K562 (cell line): ENCODE measurements around the gene HSPA2. TPM values are rescaled to one million over a fixed set of nuclear protein-coding genes. Genes with fewer than 3 reads are reported as not detected.

Source experiments
- CLOCK ChIP-seq: fragments of 250-450 bp; sonication (Bioruptor Pico); IDR thresholded peaks from 2 replicates; pipeline ENCODE4 v1.4.0; 2020; ENCODE audit warnings: mild to moderate bottlenecking, moderate library complexity, borderline replicate concordance
- CSDE1 ChIP-seq, 2 experiments: fragments of 450-650 bp; IDR thresholded peaks; 2 replicates each; pipeline ENCODE4 v1.6.1; 2016; ENCODE audit warnings: mild to moderate bottlenecking in 1 of 2
- ERF ChIP-seq: fragments of 450-650 bp; formaldehyde crosslinking; IDR thresholded peaks from 2 replicates; pipeline ENCODE4 v1.4.0; 2020; ENCODE audit warnings: mild to moderate bottlenecking, mixed read lengths
- GABPA ChIP-seq: fragments of 200-800 bp; sonication (Bioruptor generic); conservative IDR thresholded peaks from 2 replicates; pipeline ENCODE4 v1.6.1; 2016; ENCODE audit warnings: low read depth, missing genetic modification characterization, missing compliant biosample characterization
- GATAD2A ChIP-seq: fragments of 450-650 bp; IDR thresholded peaks from 2 replicates; pipeline ENCODE4 v1.6.1; 2017
- POLR2H ChIP-seq: IDR thresholded peaks from 2 replicates; pipeline ENCODE4 v1.6.1; 2016; ENCODE audit warnings: missing genetic modification characterization, low read depth, mild to moderate bottlenecking, control low read depth, missing compliant biosample characterization, moderate library complexity
- SOX6 ChIP-seq: fragments of 450-650 bp; IDR thresholded peaks from 2 replicates; pipeline ENCODE4 v1.6.1; 2014; ENCODE audit warnings: mild to moderate bottlenecking
- TAF1 ChIP-seq: IDR thresholded peaks from 2 replicates; pipeline ENCODE4 v1.6.1; 2011; ENCODE audit warnings: mild to moderate bottlenecking, low read length, moderate library complexity; ENCODE audit not compliant: insufficient read depth, control insufficient read depth, severe bottlenecking; ENCODE audit errors: extremely low read depth
- TEAD2 ChIP-seq: fragments of 450-650 bp; IDR thresholded peaks from 2 replicates; pipeline ENCODE4 v1.6.1; 2016; ENCODE audit warnings: missing genetic modification characterization, control low read depth, missing compliant biosample characterization
- ZNF444 ChIP-seq: fragments of 250-450 bp; sonication (Bioruptor Pico); IDR thresholded peaks from 2 replicates; pipeline ENCODE4 v1.4.0; 2020; ENCODE audit warnings: mild to moderate bottlenecking, moderate library complexity
- ZNF639 ChIP-seq, 2 experiments: fragments of 200-800 bp in 1 of 2; sonication (Bioruptor generic) in 1 of 2; sonication (generic) in 1 of 2; formaldehyde crosslinking in 1 of 2; IDR thresholded peaks in 1 of 2; conservative IDR thresholded peaks in 1 of 2; 2 replicates each; pipeline versions ENCODE4 v1.5.0 to v1.6.1; 2016 to 2020; ENCODE audit warnings: missing compliant biosample characterization in 1 of 2, missing genetic modification characterization in 1 of 2, missing genetic modification reagents in 1 of 2
- polyA plus RNA-seq, 8 experiments: library from polyadenylated mRNA; depleted of rRNA in 4 of 8; stranded (reverse) in 5 of 8; unstranded in 3 of 8; fragments of >200 nt; fragmentation: Nextera tagmentation in 2 of 8; fragmentation: Illumina TruSeq in 1 of 8; extraction: Ambion mirVana in 2 of 8; extraction: Trizol in 1 of 8; gene quantifications; 2 replicates each; pipeline versions ENCODE4 v1.2.1 to v1.2.3, GENCODE V29; 2011 to 2014; ENCODE audit warnings: inconsistent platforms in 1 of 8, missing spikeins in 1 of 8
- total RNA-seq, 7 experiments: library from RNA; depleted of rRNA in 6 of 7; stranded (reverse); fragments of >200 nt in 6 of 7; fragmentation: Illumina TruSeq in 2 of 7; extraction: Trizol in 2 of 7; gene quantifications; 2 replicates each; pipeline versions ENCODE4 v1.2.1 to v1.2.3, GENCODE V29; 2011 to 2021; ENCODE audit warnings: low replicate concordance in 1 of 7
- TF ChIP-seq, protein P1 (sequence below): IDR thresholded peaks from 2 replicates; pipeline ENCODE4 v1.6.1; 2012; ENCODE audit warnings: low read depth, low read length, improper control_type of control experiment, borderline replicate concordance
- TF ChIP-seq, protein P2 (sequence below): IDR thresholded peaks from 3 replicates; pipeline ENCODE4 v1.6.1; 2011; ENCODE audit warnings: borderline replicate concordance, mild to moderate bottlenecking, moderate library complexity; ENCODE audit not compliant: insufficient read length; ENCODE audit errors: extremely low read depth
- TF ChIP-seq, protein P3 (sequence below): fragments of 450-650 bp; formaldehyde crosslinking; IDR thresholded peaks from 2 replicates; pipeline ENCODE4 v1.4.0; 2022; ENCODE audit warnings: mild to moderate bottlenecking, moderate library complexity

HSPA2 gene
- total and polyA plus RNA-seq, 9 of the 15 experiments (the other 6 are each of a cell fraction or from before 2014, with no cell fraction given), result not detected

GRCh38 chr14:64503434-64504309 lies 36.9 kb upstream of the HSPA2 start, which contains the start of gene ZBTB25 (continued):
- TF ChIP-seq CLOCK (CRISPR knock-in tag), result no peak
- no peak for TF ChIP-seq ZNF444 (CRISPR knock-in tag)
- TF ChIP-seq, protein P1, sequence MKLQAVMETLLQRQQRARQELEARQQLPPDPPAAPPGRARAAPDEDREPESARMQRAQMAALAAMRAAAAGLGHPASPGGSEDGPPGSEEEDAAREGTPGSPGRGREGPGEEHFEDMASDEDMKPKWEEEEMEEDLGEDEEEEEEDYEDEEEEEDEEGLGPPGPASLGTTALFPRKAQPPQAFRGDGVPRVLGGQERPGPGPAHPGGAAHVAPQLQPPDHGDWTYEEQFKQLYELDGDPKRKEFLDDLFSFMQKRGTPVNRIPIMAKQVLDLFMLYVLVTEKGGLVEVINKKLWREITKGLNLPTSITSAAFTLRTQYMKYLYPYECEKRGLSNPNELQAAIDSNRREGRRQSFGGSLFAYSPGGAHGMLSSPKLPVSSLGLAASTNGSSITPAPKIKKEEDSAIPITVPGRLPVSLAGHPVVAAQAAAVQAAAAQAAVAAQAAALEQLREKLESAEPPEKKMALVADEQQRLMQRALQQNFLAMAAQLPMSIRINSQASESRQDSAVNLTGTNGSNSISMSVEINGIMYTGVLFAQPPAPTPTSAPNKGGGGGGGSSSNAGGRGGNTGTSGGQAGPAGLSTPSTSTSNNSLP, result no peak
- TF ChIP-seq POLR2H (tag), result peak; percentile 14
- no peak for TF ChIP-seq CSDE1 (IDR thresholded peaks at IDR 0.05)
- peak in 1 of 2 experiments; percentile 33; a peak in 1 of 4 replicates for TF ChIP-seq ZNF639 (CRISPR knock-in tag; conservative IDR thresholded peaks at IDR 0.05 in 1 of 2, IDR thresholded peaks at IDR 0.05 in 1 of 2)
- TF ChIP-seq TEAD2 (tag), result no peak
- TF ChIP-seq, protein P2, sequence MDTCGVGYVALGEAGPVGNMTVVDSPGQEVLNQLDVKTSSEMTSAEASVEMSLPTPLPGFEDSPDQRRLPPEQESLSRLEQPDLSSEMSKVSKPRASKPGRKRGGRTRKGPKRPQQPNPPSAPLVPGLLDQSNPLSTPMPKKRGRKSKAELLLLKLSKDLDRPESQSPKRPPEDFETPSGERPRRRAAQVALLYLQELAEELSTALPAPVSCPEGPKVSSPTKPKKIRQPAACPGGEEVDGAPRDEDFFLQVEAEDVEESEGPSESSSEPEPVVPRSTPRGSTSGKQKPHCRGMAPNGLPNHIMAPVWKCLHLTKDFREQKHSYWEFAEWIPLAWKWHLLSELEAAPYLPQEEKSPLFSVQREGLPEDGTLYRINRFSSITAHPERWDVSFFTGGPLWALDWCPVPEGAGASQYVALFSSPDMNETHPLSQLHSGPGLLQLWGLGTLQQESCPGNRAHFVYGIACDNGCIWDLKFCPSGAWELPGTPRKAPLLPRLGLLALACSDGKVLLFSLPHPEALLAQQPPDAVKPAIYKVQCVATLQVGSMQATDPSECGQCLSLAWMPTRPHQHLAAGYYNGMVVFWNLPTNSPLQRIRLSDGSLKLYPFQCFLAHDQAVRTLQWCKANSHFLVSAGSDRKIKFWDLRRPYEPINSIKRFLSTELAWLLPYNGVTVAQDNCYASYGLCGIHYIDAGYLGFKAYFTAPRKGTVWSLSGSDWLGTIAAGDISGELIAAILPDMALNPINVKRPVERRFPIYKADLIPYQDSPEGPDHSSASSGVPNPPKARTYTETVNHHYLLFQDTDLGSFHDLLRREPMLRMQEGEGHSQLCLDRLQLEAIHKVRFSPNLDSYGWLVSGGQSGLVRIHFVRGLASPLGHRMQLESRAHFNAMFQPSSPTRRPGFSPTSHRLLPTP, result no peak
- peak; percentile 56 for TF ChIP-seq TAF1
- TF ChIP-seq, protein P3, sequence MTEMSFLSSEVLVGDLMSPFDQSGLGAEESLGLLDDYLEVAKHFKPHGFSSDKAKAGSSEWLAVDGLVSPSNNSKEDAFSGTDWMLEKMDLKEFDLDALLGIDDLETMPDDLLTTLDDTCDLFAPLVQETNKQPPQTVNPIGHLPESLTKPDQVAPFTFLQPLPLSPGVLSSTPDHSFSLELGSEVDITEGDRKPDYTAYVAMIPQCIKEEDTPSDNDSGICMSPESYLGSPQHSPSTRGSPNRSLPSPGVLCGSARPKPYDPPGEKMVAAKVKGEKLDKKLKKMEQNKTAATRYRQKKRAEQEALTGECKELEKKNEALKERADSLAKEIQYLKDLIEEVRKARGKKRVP (CRISPR knock-in tag), result no peak
- 0 out of 2 replicates have a peak, but pooled peaks have one; percentile 17 for TF ChIP-seq ERF (CRISPR knock-in tag)
- TF ChIP-seq GABPA (tag), result peak; percentile 23; the same call in 1 of the 2 replicates
- no peak for TF ChIP-seq SOX6
- no peak for TF ChIP-seq GATAD2A
